ENCODE results near the gene SUCNR1.

- TF ChIP-seq CTCF (IDR thresholded peaks at IDR 0.05) (peak; percentile 83; the same call in 1 of the 2 replicates), POLR2AphosphoS5 (IDR thresholded peaks at IDR 0.05; ENCODE audit: low read depth, low read length) (no peak)
Measured at GRCh38 chr3:151838574-151839312, 34.7 kb upstream of the SUCNR1 start.
